ENCODE results near the gene NRK.
"Not testable (repeated sequence)": the region's sequence is repeated elsewhere in the genome, so short reads cannot be mapped to it uniquely, and the experiment has no call there.

NRK gene

GRCh38 chrX:105882581-105883275, 60.4 kb downstream of the NRK start:
- DNase-seq, result peak in 1 of 2 experiments; percentile 1

- no peak for DNase-seq
Measured at GRCh38 chrX:105894721-105895120, 72.4 kb downstream of the NRK start.

GRCh38 chrX:105909576-105909975, 87.2 kb downstream of the NRK start:
- no peak for DNase-seq

- no peak for DNase-seq
Measured at GRCh38 chrX:105910563-105911105, 88.3 kb downstream of the NRK start.

- DNase-seq, result no peak
Measured at GRCh38 chrX:105945266-105945665, 122.9 kb downstream of the NRK start.

- no peak for DNase-seq
Measured at GRCh38 chrX:105969487-105969886, 147.1 kb downstream of the NRK start.

GRCh38 chrX:105972690-105973386, 150.5 kb downstream of the NRK start:
- no peak for DNase-seq

- no peak for DNase-seq
Measured at GRCh38 chrX:105973387-105973739, 151.0 kb downstream of the NRK start.

GRCh38 chrX:105975382-105975781, 153.0 kb downstream of the NRK start:
- no peak for DNase-seq

GRCh38 chrX:105981772-105982485, 159.6 kb downstream of the NRK start:
- DNase-seq, result no peak

GRCh38 chrX:105988487-105988886, 166.1 kb downstream of the NRK start:
- DNase-seq, result not testable (repeated sequence)

- DNase-seq, result no peak
Measured at GRCh38 chrX:105999294-105999693, 177.0 kb downstream of the NRK start.

GRCh38 chrX:106000203-106000602, 177.9 kb downstream of the NRK start:
- DNase-seq, result no peak

GRCh38 chrX:106000609-106001008, 178.3 kb downstream of the NRK start:
- not testable (repeated sequence) for DNase-seq

- no peak for DNase-seq
Measured at GRCh38 chrX:106005684-106006083, 183.3 kb downstream of the NRK start.

GRCh38 chrX:106007815-106008214, 185.5 kb downstream of the NRK start:
- DNase-seq, result no peak

All from SHP77 (cell line).